Ascending aorta (tissue), 2 donors: Measurements from ENCODE around the gene CARD9. TPM values are rescaled to one million over a fixed set of nuclear protein-coding genes. Genes with fewer than 3 reads are reported as not detected.

Experiments
- DNase-seq, 2 donors: peaks; one replicate each; pipeline ENCODE4 v3.0.0-alpha.2; 2019; ENCODE audit warnings: low spot score in 2 of 2
- H3K27ac ChIP-seq, 2 donors: fragments of 200-600 bp; sonication (generic); one replicate each; pipeline ENCODE4 v1.5.1; 2016 to 2017; ENCODE audit warnings: mild to moderate bottlenecking in 1 of 2
- H3K27me3 ChIP-seq: fragments of 200-600 bp; sonication (generic); one replicate; pipeline ENCODE4 v1.5.1; 2017
- H3K36me3 ChIP-seq, 2 donors: fragments of 200-600 bp; sonication (generic); one replicate each; pipeline ENCODE4 v1.5.1; 2016
- H3K4me1 ChIP-seq, 2 donors: fragments of 200-600 bp; sonication (generic); one replicate each; pipeline ENCODE4 v1.5.1; 2016 to 2017; ENCODE audit warnings: mild to moderate bottlenecking in 1 of 2
- H3K4me3 ChIP-seq, 2 donors: fragments of 200-600 bp; sonication (generic); one replicate each; pipeline ENCODE4 v1.5.1; 2016 to 2017; ENCODE audit warnings: mild to moderate bottlenecking in 1 of 2
- H3K9me3 ChIP-seq, 2 donors: fragments of 200-600 bp; sonication (generic); one replicate each; pipeline ENCODE4 v1.5.1; 2016
- intact Hi-C: fragments of 100-400 bp; cut with DNase I; formaldehyde crosslinking; loops from one replicate; pipeline ENCODE4 v1.15.1; 2023
- total RNA-seq: library from RNA; depleted of rRNA; stranded (reverse); fragments of >200 nt; gene quantifications from one replicate; pipeline ENCODE4 v1.1.0, GENCODE V29; 2016
- TF ChIP-seq, protein P1 (sequence below), 3 experiments: fragments of 200-600 bp in 2 of 3; fragments of 450-650 bp in 1 of 3; sonication (generic) in 2 of 3; IDR thresholded peaks; one replicate each; pipeline ENCODE4 v1.5.1; 2016 to 2019; ENCODE audit warnings: antibody characterized with exemption in 3 of 3, mild to moderate bottlenecking in 1 of 3, moderate library complexity in 1 of 3

CARD9 gene
- total RNA-seq, 1 donor from 2014 or later: 0.43 TPM

GRCh38 chr9:136389396-136389795 lies 15.9 kb upstream of the CARD9 start:
- no peaks in the 10 kb centered on the region for H3K9me3 ChIP-seq
- no peak overlapping the region for H3K4me3 ChIP-seq
- TF ChIP-seq, protein P1, sequence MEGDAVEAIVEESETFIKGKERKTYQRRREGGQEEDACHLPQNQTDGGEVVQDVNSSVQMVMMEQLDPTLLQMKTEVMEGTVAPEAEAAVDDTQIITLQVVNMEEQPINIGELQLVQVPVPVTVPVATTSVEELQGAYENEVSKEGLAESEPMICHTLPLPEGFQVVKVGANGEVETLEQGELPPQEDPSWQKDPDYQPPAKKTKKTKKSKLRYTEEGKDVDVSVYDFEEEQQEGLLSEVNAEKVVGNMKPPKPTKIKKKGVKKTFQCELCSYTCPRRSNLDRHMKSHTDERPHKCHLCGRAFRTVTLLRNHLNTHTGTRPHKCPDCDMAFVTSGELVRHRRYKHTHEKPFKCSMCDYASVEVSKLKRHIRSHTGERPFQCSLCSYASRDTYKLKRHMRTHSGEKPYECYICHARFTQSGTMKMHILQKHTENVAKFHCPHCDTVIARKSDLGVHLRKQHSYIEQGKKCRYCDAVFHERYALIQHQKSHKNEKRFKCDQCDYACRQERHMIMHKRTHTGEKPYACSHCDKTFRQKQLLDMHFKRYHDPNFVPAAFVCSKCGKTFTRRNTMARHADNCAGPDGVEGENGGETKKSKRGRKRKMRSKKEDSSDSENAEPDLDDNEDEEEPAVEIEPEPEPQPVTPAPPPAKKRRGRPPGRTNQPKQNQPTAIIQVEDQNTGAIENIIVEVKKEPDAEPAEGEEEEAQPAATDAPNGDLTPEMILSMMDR (IDR thresholded peaks at IDR 0.05): no peak
- H3K36me3 ChIP-seq: peaks cover 52 to 71% of the 10 kb centered on the region in 2 donors
- no peaks in the 10 kb centered on the region for H3K4me1 ChIP-seq
- intact Hi-C loops: no loop called here
- no peak overlapping the region for H3K27ac ChIP-seq
- DNase-seq: no peak
- no peaks in the 10 kb centered on the region for H3K27me3 ChIP-seq

DNA sequence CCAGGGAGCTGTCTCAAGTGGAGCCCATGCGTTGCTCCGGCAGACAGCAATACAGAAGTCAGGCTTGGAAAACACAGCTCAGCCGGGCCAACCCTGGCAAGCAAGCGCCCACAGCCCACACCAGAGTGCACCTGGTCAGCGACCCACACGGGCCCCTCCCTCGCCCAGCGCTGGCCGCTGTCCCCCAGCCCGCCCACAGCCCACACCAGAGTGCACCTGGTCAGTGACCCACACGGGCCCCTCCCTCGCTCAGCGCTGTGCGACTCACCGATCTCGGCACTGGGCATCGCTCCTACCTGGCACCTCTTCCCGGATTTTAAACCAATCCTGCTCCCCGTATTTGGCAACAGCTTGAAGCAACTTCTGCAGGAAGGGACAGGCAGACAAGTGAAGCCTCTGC lies 13.7 kb upstream of the CARD9 start:
- H3K9me3 ChIP-seq: no peaks in the 10 kb centered on the region
- intact Hi-C loops: no loop called here
- no peak overlapping the region for H3K27ac ChIP-seq
- H3K4me3 ChIP-seq: no peak overlapping the region
- no peak for DNase-seq
- TF ChIP-seq, protein P1 (IDR thresholded peaks at IDR 0.05): no peak
- H3K4me1 ChIP-seq: no peaks in the 10 kb centered on the region
- H3K27me3 ChIP-seq: no peaks in the 10 kb centered on the region
- peaks cover 55 to 71% of the 10 kb centered on the region in 2 donors for H3K36me3 ChIP-seq

- intact Hi-C loops: no loop called here
- H3K36me3 ChIP-seq: peaks cover 53 to 72% of the 10 kb centered on the region in 2 donors
- TF ChIP-seq, protein P1 (IDR thresholded peaks at IDR 0.05): no peak
Measured at GRCh38 chr9:136386018-136386417, 12.5 kb upstream of the CARD9 start.

DNA sequence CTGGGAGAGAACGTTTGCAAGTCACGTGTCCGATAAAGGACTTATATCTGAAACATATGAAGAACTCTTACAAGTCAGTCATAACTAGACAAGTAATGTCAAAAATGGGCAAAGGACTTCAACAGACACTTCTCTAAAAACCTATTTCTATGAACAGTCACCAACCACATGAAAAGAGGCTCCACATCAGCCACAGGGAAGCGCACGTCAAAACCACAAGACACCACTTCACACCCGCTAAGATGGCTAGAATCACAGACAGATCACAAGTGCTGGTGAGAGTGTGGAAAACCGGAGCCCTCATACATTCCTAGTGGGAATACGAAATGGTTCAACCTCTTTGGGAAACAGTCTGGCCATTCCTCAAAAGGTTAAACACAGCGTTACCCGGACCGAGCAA lies 11.5 kb upstream of the CARD9 start:
- H3K36me3 ChIP-seq: peaks cover 60 to 80% of the 10 kb centered on the region in 2 donors
- no peak overlapping the region for H3K4me3 ChIP-seq
- no peak overlapping the region for H3K27ac ChIP-seq
- intact Hi-C loops: no loop called here
- H3K27me3 ChIP-seq: no peaks in the 10 kb centered on the region
- TF ChIP-seq, protein P1 (IDR thresholded peaks at IDR 0.05): no peak
- no peak for DNase-seq
- no peaks in the 10 kb centered on the region for H3K9me3 ChIP-seq
- no peaks in the 10 kb centered on the region for H3K4me1 ChIP-seq

More at GRCh38 chr9:136386018-136386417, 12.5 kb upstream of the CARD9 start:
- H3K4me1 ChIP-seq: no peaks in the 10 kb centered on the region
- DNase-seq: no peak
- H3K9me3 ChIP-seq: no peaks in the 10 kb centered on the region
- no peaks in the 10 kb centered on the region for H3K27me3 ChIP-seq
- no peak overlapping the region for H3K27ac ChIP-seq
- H3K4me3 ChIP-seq: no peak overlapping the region

DNA sequence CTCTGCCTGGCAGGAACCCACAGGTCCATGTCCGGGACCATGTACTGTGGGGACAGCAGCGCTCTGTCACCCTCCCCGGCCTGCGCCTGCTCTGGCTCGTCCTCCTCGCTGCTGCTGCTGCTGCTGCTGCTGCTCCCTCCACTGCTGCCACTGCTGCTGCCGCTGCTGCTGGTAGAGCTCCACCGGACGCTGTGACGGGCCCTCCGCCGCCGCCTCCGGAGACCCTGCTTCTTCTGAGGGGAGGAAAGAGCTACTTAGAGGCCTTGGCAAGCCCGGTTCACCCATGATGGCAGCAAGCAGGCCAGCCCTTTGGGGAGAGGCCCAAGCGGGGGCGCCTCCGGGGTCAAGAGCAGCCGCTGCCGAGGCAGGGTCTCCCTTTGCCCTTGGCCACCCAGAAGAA lies 10.0 kb upstream of the CARD9 start:
- Histone ChIP-seq H3K27me3 (no peaks in the 10 kb centered on the region), H3K27ac (no peak overlapping the region), H3K4me1 (no peaks in the 10 kb centered on the region), H3K4me3 (no peak overlapping the region), H3K36me3 (peaks cover 54 to 81% of the 10 kb centered on the region in 2 donors), H3K9me3 (no peaks in the 10 kb centered on the region)
- no peak for DNase-seq
- intact Hi-C loops: no loop called here
- TF ChIP-seq, protein P1 (IDR thresholded peaks at IDR 0.05): no peak

- H3K4me1 ChIP-seq: no peaks in the 10 kb centered on the region
- no peak overlapping the region for H3K27ac ChIP-seq
- H3K9me3 ChIP-seq: no peaks in the 10 kb centered on the region
- no peak for DNase-seq
- H3K4me3 ChIP-seq: no peak overlapping the region
- intact Hi-C loops: no loop called here
- TF ChIP-seq, protein P1 (IDR thresholded peaks at IDR 0.05): no peak
- peaks cover 42 to 72% of the 10 kb centered on the region in 2 donors for H3K36me3 ChIP-seq
- no peaks in the 10 kb centered on the region for H3K27me3 ChIP-seq
Measured at GRCh38 chr9:136381966-136382513, 8.6 kb upstream of the CARD9 start.
